DMS53 treated with DMSO at 0.1 percent for 48 hours (cell line): ENCODE measurements around the gene IFIH1.

Experiments
- DNase-seq: peaks from one replicate; lab custom pipeline; 2025; ENCODE audit not compliant: unreplicated experiment; lab: John Stamatoyannopoulos, UW

The IFIH1 gene

GRCh38 chr2:162219426-162219825, 99.1 kb downstream of the IFIH1 start:
- no peak for DNase-seq

GRCh38 chr2:162217598-162217997, 100.9 kb downstream of the IFIH1 start:
- DNase-seq, result no peak
